COLO668 (cell line): Measurements from ENCODE around the gene SYNRG.

ENCODE experiments used
- DNase-seq: peaks from one replicate; lab custom pipeline; 2025; ENCODE audit not compliant: unreplicated experiment; lab: John Stamatoyannopoulos, UW

SYNRG gene

GRCh38 chr17:37476431-37477120, 132.6 kb downstream of the SYNRG start:
- no peak for DNase-seq

- DNase-seq: no peak
Observed at GRCh38 chr17:37475731-37476420, 133.3 kb downstream of the SYNRG start.

GRCh38 chr17:37470181-37470580, 139.0 kb downstream of the SYNRG start:
- no peak for DNase-seq

- DNase-seq: no peak
Observed at GRCh38 chr17:37466471-37466870, 142.7 kb downstream of the SYNRG start.

GRCh38 chr17:37465069-37465616, 144.1 kb downstream of the SYNRG start:
- no peak for DNase-seq
